GM12878 (cell line): ENCODE data around the gene RNASEH2B.

Experiments
- ATF7 ChIP-seq: fragments of 450-650 bp; IDR thresholded peaks from 2 replicates; pipeline ENCODE4 v1.6.1; 2016; ENCODE audit warnings: low read depth, mild to moderate bottlenecking
- CTCF ChIP-seq, 3 experiments: IDR thresholded peaks in 2 of 3; conservative IDR thresholded peaks in 1 of 3; 2 replicates each; pipeline ENCODE4 v1.5.1; 2011; ENCODE audit warnings: low read depth in 3 of 3, low read length in 3 of 3, mild to moderate bottlenecking in 3 of 3, control low read depth in 2 of 3, moderate library complexity in 2 of 3, inconsistent platforms in 1 of 3, mixed read lengths in 1 of 3; ENCODE audit not compliant: control insufficient read depth in 2 of 3, insufficient read depth in 1 of 3; ENCODE audit errors: extremely low read depth in 1 of 3
- PBX3 ChIP-seq: IDR thresholded peaks from 2 replicates; pipeline ENCODE4 v1.6.1; 2011; ENCODE audit warnings: mild to moderate bottlenecking, low read depth, low read length, moderate library complexity; ENCODE audit not compliant: insufficient replicate concordance
- ZNF24 ChIP-seq: fragments of 450-650 bp; IDR thresholded peaks from 2 replicates; pipeline ENCODE4 v1.6.1; 2017; ENCODE audit warnings: antibody characterized with exemption, mild to moderate bottlenecking

GRCh38 chr13:50981686-50982085 lies 72.1 kb downstream of the RNASEH2B start:
- TF ChIP-seq ATF7 (no peak), CTCF (IDR thresholded peaks at IDR 0.05 in 2 of 3, conservative IDR thresholded peaks at IDR 0.05 in 1 of 3; ENCODE audit: control insufficient read depth in 2 of 3, extremely low read depth in 1 of 3, insufficient read depth in 1 of 3, low read depth in 3 of 3, low read length in 3 of 3) (no peak), PBX3 (no peak), ZNF24 (no peak)
